ENCODE measurements around the gene USP7. TPM values are rescaled to one million over a fixed set of nuclear protein-coding genes. Genes with fewer than 3 reads are reported as not detected.

The USP7 gene
- total and polyA plus RNA-seq, 4 donors = 19.7 to 174 (median 56.0) TPM

GRCh38 chr16:8853611-8854010 is 110.1 kb downstream of the USP7 start:
- H3K27me3 ChIP-seq (ENCODE audit: control insufficient read depth in 3 of 3, insufficient read depth in 3 of 3, low read length in 2 of 3) = no peaks in the 10 kb centered on the region
- H3K9me3 ChIP-seq (ENCODE audit: control insufficient read depth in 4 of 4, insufficient read depth in 3 of 4, low read length in 3 of 4) = no peaks in the 10 kb centered on the region
- TF ChIP-seq, protein P1, sequence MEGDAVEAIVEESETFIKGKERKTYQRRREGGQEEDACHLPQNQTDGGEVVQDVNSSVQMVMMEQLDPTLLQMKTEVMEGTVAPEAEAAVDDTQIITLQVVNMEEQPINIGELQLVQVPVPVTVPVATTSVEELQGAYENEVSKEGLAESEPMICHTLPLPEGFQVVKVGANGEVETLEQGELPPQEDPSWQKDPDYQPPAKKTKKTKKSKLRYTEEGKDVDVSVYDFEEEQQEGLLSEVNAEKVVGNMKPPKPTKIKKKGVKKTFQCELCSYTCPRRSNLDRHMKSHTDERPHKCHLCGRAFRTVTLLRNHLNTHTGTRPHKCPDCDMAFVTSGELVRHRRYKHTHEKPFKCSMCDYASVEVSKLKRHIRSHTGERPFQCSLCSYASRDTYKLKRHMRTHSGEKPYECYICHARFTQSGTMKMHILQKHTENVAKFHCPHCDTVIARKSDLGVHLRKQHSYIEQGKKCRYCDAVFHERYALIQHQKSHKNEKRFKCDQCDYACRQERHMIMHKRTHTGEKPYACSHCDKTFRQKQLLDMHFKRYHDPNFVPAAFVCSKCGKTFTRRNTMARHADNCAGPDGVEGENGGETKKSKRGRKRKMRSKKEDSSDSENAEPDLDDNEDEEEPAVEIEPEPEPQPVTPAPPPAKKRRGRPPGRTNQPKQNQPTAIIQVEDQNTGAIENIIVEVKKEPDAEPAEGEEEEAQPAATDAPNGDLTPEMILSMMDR (IDR thresholded peaks at IDR 0.05; ENCODE audit: control extremely low read depth, extremely low read depth) = no peak
- peaks cover 0 to 52% (median 38%) of the 10 kb centered on the region in 4 donors for H3K36me3 ChIP-seq (ENCODE audit: control insufficient read depth in 4 of 4, insufficient read depth in 4 of 4, low read length in 4 of 4)
- H3K9ac ChIP-seq (ENCODE audit: insufficient read depth in 1 of 2, low read length in 2 of 2) = no peak overlapping the region
- ATAC-seq (ENCODE audit: insufficient read depth, low FRiP score) = no peak
- H3K4me1 ChIP-seq (ENCODE audit: control insufficient read depth in 5 of 5, insufficient read depth in 5 of 5, low read length in 5 of 5) = peaks cover 0 to 17% (median 0%) of the 10 kb centered on the region in 5 donors
- H3K4me3 ChIP-seq = no peak overlapping the region
- no peak for DNase-seq
- peak overlapping the region in 1 of 2 donors; percentile 66 for H3K27ac ChIP-seq (ENCODE audit: low read depth in 1 of 2, low read length in 1 of 2)
- 91 to 92% methylated on average over 7 of the region's 7 CpGs for WGBS, 2 donors

DNA sequence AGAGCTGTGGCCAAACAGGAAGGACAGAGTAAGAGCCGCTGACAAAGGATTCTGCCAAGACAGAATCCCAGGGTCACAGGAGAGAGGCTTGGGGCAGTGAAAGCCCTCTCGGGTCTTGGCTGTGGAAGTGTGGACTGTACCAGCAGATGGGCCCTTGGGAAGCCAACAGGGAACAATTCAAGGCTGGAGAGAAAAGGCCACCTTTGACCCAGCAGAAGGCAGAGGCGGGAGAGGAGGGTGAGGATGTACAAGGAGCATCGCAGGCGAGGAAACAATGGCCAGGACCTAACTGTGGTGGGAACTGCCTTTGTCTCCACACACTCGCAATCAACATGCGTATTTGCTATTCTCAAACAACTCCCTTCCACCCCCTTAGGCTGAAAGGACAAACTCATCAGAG is 110.6 kb downstream of the USP7 start:
- 74 to 77% methylated on average over 7 of the region's 7 CpGs for WGBS, 2 donors
- TF ChIP-seq, protein P1 (IDR thresholded peaks at IDR 0.05; ENCODE audit: control extremely low read depth, extremely low read depth) = no peak
- Histone ChIP-seq H3K27me3 (ENCODE audit: control insufficient read depth in 3 of 3, insufficient read depth in 3 of 3, low read length in 2 of 3) (no peaks in the 10 kb centered on the region), H3K36me3 (ENCODE audit: control insufficient read depth in 4 of 4, insufficient read depth in 4 of 4, low read length in 4 of 4) (peaks cover 0 to 53% (median 35%) of the 10 kb centered on the region in 4 donors), H3K9ac (ENCODE audit: insufficient read depth in 1 of 2, low read length in 2 of 2) (no peak overlapping the region), H3K4me3 (no peak overlapping the region), H3K27ac (ENCODE audit: low read depth in 1 of 2, low read length in 1 of 2) (peak overlapping the region in 1 of 2 donors; percentile 66), H3K9me3 (ENCODE audit: control insufficient read depth in 4 of 4, insufficient read depth in 3 of 4, low read length in 3 of 4) (no peaks in the 10 kb centered on the region), H3K4me1 (ENCODE audit: control insufficient read depth in 5 of 5, insufficient read depth in 5 of 5, low read length in 5 of 5) (peaks cover 0 to 14% (median 0%) of the 10 kb centered on the region in 5 donors)
- no peak for ATAC-seq (ENCODE audit: insufficient read depth, low FRiP score)
- no peak for DNase-seq

DNA sequence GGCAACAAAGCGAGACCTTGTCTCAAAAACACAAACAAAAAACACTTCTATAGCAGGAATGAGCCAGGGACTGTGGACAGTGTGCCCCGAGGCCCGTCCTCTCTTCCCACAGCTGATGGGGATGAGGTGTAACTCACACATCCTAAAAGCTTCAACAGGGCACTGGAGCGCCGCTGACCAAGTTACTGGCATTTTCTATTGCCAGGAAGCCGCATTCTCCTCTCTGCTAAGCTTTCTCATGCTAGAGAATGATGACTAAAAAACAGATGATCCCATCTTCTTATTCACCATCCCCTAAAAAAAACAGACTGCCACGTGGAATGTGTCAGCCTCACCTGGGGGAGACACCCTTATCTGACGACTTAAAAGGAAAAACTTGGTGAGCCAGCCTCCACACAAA is 111.2 kb downstream of the USP7 start:
- no peak overlapping the region for H3K9ac ChIP-seq (ENCODE audit: insufficient read depth in 1 of 2, low read length in 2 of 2)
- 74 to 77% methylated on average over 8 of the region's 8 CpGs for WGBS, 2 donors
- TF ChIP-seq, protein P1 (IDR thresholded peaks at IDR 0.05; ENCODE audit: control extremely low read depth, extremely low read depth) = no peak
- no peak for ATAC-seq (ENCODE audit: insufficient read depth, low FRiP score)
- peaks cover 0 to 11% (median 0%) of the 10 kb centered on the region in 5 donors for H3K4me1 ChIP-seq (ENCODE audit: control insufficient read depth in 5 of 5, insufficient read depth in 5 of 5, low read length in 5 of 5)
- peak overlapping the region in 1 of 2 donors; percentile 66 for H3K27ac ChIP-seq (ENCODE audit: low read depth in 1 of 2, low read length in 1 of 2)
- no peak for DNase-seq
- no peaks in the 10 kb centered on the region for H3K27me3 ChIP-seq (ENCODE audit: control insufficient read depth in 3 of 3, insufficient read depth in 3 of 3, low read length in 2 of 3)
- H3K4me3 ChIP-seq = no peak overlapping the region
- no peaks in the 10 kb centered on the region for H3K9me3 ChIP-seq (ENCODE audit: control insufficient read depth in 4 of 4, insufficient read depth in 3 of 4, low read length in 3 of 4)
- H3K36me3 ChIP-seq (ENCODE audit: control insufficient read depth in 4 of 4, insufficient read depth in 4 of 4, low read length in 4 of 4) = peaks cover 4 to 52% (median 35%) of the 10 kb centered on the region in 4 donors

Measured in lung (tissue), 12 donors.